Neural crest cell (in vitro differentiated cells): Measurements from ENCODE around the gene UPB1. TPM values are rescaled to one million over a fixed set of nuclear protein-coding genes. Genes with fewer than 3 reads are reported as not detected.

ENCODE experiments used
- DNase-seq: peaks from one replicate; pipeline ENCODE4 v3.0.0; 2021; ENCODE audit warnings: low read depth, mixed read lengths, low spot score
- H3K27ac Mint-ChIP-seq: one replicate; pipeline ENCODE4 v1.8.0; 2021; ENCODE audit warnings: mild to moderate bottlenecking, mixed read lengths; ENCODE audit not compliant: unreplicated experiment
- H3K27me3 Mint-ChIP-seq: 2 replicates; pipeline ENCODE4 v1.8.0; 2021; ENCODE audit warnings: low read depth, mild to moderate bottlenecking, mixed read lengths
- H3K36me3 Mint-ChIP-seq: 2 replicates; pipeline ENCODE4 v1.8.0; 2021; ENCODE audit warnings: low read depth, mild to moderate bottlenecking, mixed read lengths
- H3K4me1 Mint-ChIP-seq: 2 replicates; pipeline ENCODE4 v1.8.0; 2021; ENCODE audit warnings: mixed read lengths
- H3K4me3 Mint-ChIP-seq: one replicate; pipeline ENCODE4 v1.8.0; 2021; ENCODE audit warnings: mild to moderate bottlenecking, mixed read lengths
- H3K9me3 Mint-ChIP-seq: 2 replicates; pipeline ENCODE4 v1.8.0; 2021; ENCODE audit warnings: mixed read lengths
- CTCF ChIP-seq: fragments of 200-600 bp; sonication (generic); conservative IDR thresholded peaks from 2 replicates; pipeline ENCODE4 v1.5.0; 2021; ENCODE audit warnings: antibody characterized with exemption, mild to moderate bottlenecking
- total RNA-seq: library from RNA; stranded (reverse); gene quantifications from 2 replicates; pipeline ENCODE4 v1.2.1, GENCODE V29; 2021

UPB1 gene
- total RNA-seq, 1 donor from 2014 or later = not detected

DNA sequence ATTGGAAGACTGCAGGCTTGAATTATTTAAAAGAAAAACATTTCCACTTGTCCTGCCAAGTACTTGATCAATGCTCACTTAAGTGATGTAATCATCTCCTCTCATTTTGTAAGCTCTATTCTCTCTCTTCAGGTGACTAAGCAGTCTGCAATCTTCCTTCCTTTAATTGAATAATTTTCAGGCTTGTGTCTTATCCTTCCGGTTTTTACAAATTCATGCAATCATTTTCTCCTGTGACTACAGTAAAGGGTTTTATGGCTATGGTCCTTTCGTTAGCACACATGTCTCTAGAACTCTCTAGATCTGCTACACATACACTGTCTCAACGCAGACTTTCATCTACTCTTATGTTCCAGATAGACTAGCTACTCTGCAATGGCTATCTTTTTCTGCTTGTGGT lies 12.6 kb upstream of the UPB1 start:
- Mint-ChIP-seq H3K36me3 (no peaks in the 10 kb centered on the region), H3K9me3 (no peaks in the 10 kb centered on the region), H3K27me3 (peaks cover 9% of the 10 kb centered on the region), H3K4me1 (no peaks in the 10 kb centered on the region), H3K4me3 (no peak overlapping the region), H3K27ac (no peak overlapping the region)
- TF ChIP-seq CTCF = no peak
- no peak for DNase-seq

DNA sequence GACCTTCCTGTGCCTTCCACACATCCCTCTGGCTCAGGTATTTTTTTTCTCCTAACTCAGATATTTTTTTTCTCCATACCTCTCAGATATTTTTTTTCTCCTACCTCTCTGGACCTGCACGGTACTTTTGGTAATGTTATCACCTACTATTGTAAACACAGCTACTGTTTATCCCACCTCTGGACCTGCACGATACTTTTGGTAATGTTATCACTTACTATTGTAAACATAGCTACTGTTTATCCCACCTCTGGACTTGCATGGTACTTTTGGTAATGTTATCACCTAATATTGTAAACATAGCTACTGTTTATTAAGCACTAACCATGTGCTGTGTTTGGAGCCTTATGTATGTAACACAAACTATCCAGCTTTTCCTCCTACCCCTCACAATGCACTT lies 12.1 kb upstream of the UPB1 start:
- H3K4me1 Mint-ChIP-seq = no peaks in the 10 kb centered on the region
- H3K27ac Mint-ChIP-seq = no peak overlapping the region
- peaks cover 9% of the 10 kb centered on the region for H3K27me3 Mint-ChIP-seq
- no peaks in the 10 kb centered on the region for H3K36me3 Mint-ChIP-seq
- no peak for DNase-seq
- no peak for TF ChIP-seq CTCF
- no peak overlapping the region for H3K4me3 Mint-ChIP-seq
- no peaks in the 10 kb centered on the region for H3K9me3 Mint-ChIP-seq

GRCh38 chr22:24483976-24484545 lies 11.1 kb upstream of the UPB1 start:
- Mint-ChIP-seq H3K4me3 (no peak overlapping the region), H3K9me3 (no peaks in the 10 kb centered on the region), H3K27me3 (peaks cover 9% of the 10 kb centered on the region), H3K27ac (no peak overlapping the region), H3K4me1 (no peaks in the 10 kb centered on the region), H3K36me3 (no peaks in the 10 kb centered on the region)
- DNase-seq = no peak
- no peak for TF ChIP-seq CTCF

DNA sequence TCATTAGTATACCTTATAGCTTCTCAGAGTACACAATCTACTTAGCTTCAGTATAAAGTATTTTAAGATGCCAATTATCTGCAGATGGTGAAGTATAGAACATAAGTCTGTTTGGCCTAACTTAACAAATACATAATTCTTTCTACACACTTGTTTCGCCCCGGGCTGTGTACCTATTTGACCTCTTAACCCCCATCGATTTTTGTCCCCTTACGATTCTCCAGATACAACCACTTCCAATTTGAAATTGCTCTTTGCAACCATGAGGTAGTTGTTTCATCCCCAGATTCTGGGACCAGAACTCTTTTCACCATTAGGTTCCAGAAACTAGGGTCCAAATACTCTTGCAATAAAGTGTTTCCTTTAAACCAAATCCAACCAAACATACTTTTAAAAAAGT lies 10.0 kb upstream of the UPB1 start:
- Mint-ChIP-seq H3K36me3 (no peaks in the 10 kb centered on the region), H3K27me3 (peaks cover 9% of the 10 kb centered on the region), H3K9me3 (peaks cover 5% of the 10 kb centered on the region), H3K4me3 (no peak overlapping the region), H3K4me1 (no peaks in the 10 kb centered on the region), H3K27ac (no peak overlapping the region)
- no peak for TF ChIP-seq CTCF
- DNase-seq = no peak

DNA sequence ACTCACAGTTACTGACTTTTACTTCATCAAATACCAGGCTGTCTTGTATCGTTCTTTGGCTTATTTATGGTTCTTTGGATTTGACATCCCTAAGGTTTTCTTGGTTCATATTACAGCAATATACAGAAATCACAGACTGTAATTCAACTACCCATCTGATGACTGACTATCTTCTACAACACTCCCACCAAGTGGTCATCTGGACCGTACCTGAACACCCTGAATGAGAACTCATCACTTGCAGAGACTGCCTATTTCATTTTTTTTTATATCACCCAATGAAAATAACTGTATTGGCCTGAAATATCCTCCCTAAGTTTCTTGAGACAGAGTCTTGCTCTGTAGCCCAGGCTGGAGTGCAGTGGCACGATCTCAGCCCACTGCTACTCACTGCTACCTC lies 9.5 kb upstream of the UPB1 start:
- no peak for TF ChIP-seq CTCF
- Mint-ChIP-seq H3K27ac (no peak overlapping the region), H3K4me3 (no peak overlapping the region), H3K36me3 (no peaks in the 10 kb centered on the region), H3K27me3 (peaks cover 9% of the 10 kb centered on the region), H3K9me3 (peaks cover 5% of the 10 kb centered on the region), H3K4me1 (no peaks in the 10 kb centered on the region)
- DNase-seq = no peak
